ENCODE data around the gene ZNF444. TPM values are rescaled to one million over a fixed set of nuclear protein-coding genes. Genes with fewer than 3 reads are reported as not detected.
A peak's percentile ranks its signal among the peaks of the same experiment; 100 is the strongest.

The ZNF444 gene
- total and polyA plus RNA-seq, 2 of the 4 experiments (the other 2 are of a cell fraction): 2.5 to 20.3 TPM

DNA sequence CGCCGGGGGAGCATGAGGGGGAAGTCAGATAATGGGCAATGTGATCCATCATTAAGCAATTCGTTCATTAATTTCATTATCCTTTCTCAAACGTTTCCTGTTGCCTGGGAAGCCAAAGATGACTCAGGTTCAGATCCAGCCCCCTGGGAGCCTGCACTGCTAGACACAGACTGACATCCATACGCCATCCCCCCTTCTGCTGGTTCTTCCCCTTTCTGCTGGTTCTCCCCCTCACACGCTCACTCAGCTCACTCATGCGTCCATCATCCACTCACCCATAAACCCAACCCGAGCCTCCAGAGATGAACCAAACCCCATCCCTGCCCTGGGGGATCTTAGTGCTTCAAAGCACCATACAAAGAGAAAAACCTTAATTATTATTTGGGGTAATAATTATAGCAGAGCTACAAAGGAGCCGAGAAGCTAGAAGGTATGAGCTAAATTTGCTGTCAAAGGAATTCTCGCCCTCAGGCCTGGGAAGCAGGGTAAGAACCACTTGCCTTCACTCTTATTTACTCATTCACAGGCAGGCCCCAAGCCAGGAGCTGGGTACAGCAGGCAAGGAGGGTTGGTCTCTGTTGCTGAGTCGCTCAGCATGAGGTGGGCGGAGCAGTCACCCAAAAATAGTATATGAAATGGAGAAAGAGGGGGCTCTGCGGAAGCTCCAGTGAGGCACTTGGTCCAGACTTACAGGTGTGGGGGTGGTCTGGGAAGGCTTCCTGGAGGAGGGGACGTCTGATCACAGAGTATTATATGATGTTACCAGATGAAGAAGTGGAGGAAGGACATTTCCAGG, 7.0 kb upstream of the ZNF444 start:
- dilution Hi-C loops (cut with HindIII; ENCODE audit: low sequenced_read_pairs, unreplicated experiment) (no loop called here), intact Hi-C loops (cut with micrococcal nuclease) (no loop called here), in situ Hi-C loops (cut with MboI; ENCODE audit: low sequenced_read_pairs) (loop anchor here (25.0 kb wide), 2 partner anchors 447 to 1672 kb away; partner anchors contain the start of genes CDC42EP5, EPN1 and LENG9)
- Histone ChIP-seq H2BK15ac (ENCODE audit: low read depth, low read length) (no peak overlapping the region), H3K27me3 (ENCODE audit: control insufficient read depth, insufficient read depth, low read length) (no peaks in the 10 kb centered on the region), H4K5ac (ENCODE audit: low read depth, low read length) (no peak overlapping the region), H3K27ac (ENCODE audit: insufficient read depth, low read length) (no peak overlapping the region), H3K4ac (ENCODE audit: low read depth, low read length) (no peak overlapping the region), H3K79me1 (ENCODE audit: low read depth in 1 of 2, low read length in 2 of 2) (no peaks in the 10 kb centered on the region), H3K9ac (ENCODE audit: low read depth, low read length) (no peak overlapping the region), H3K36me3 (ENCODE audit: control insufficient read depth, insufficient read depth, low read length) (no peaks in the 10 kb centered on the region), H3K18ac (ENCODE audit: low read depth, low read length) (no peak overlapping the region), H2AK5ac (ENCODE audit: low read depth, low read length) (no peak overlapping the region; the same call in 1 of the 2 replicates), H3K4me3 (ENCODE audit: insufficient read depth, low read depth, low read length) (no peak overlapping the region), H4K91ac (ENCODE audit: insufficient read depth, low read depth, low read length) (no peak overlapping the region), H2BK20ac (ENCODE audit: low read depth, low read length) (no peak overlapping the region), H4K8ac (ENCODE audit: low read depth in 2 of 2, low read length in 2 of 2) (no peak overlapping the region), H3K4me2 (ENCODE audit: low read depth, low read length) (no peak overlapping the region), H2AK9ac (replicated peaks; ENCODE audit: low read depth, low read length, poor library complexity) (no peak overlapping the region), H3K9me1 (ENCODE audit: insufficient read depth, low read length) (no peaks in the 10 kb centered on the region; the same call in 1 of the 2 replicates), H2BK5ac (ENCODE audit: low read depth, low read length, poor library complexity, severe bottlenecking) (no peak overlapping the region), H3K56ac (ENCODE audit: extremely low read depth, insufficient read depth, low read length) (no peak overlapping the region), H2AFZ (replicated peaks; ENCODE audit: low read length, poor library complexity) (peak overlapping the region; percentile 57), H4K20me1 (ENCODE audit: insufficient read depth, low read length) (no peaks in the 10 kb centered on the region), H2BK120ac (ENCODE audit: low read depth, low read length) (no peak overlapping the region), H3K9me3 (ENCODE audit: control insufficient read depth, insufficient read depth, low read length) (no peaks in the 10 kb centered on the region), H3K14ac (replicated peaks; ENCODE audit: low read depth, low read length) (no peak overlapping the region), H3K4me1 (ENCODE audit: control insufficient read depth, insufficient read depth, low read length) (peaks cover 11% of the 10 kb centered on the region; the same call in 1 of the 2 replicates), H3K23ac (ENCODE audit: low read depth, low read length) (no peak overlapping the region)
- ChIA-PET CTCF (no interaction called here), POLR2A (ENCODE audit: unreplicated experiment) (no interaction called here)
- DNase-seq: peak; percentile 17
- BruUV-seq (replicated peaks): no TSS peak
- 76% methylated on average over 6 of the region's 14 CpGs; no CpG with 5 or more reads in 1 of the 2 experiments for WGBS, 2 experiments (ENCODE audit: extremely low coverage in 2 of 2, insufficient read length in 1 of 2)
- no peak for TF ChIP-seq ELK1 (IDR thresholded peaks at IDR 0.05; ENCODE audit: borderline replicate concordance, low read depth, low read length)
- ATAC-seq (ENCODE audit: low read depth): peak; percentile 22; the same call in 1 of the 2 replicates
